GM13977 (cell line): Measurements from ENCODE around the gene CLC.
"Not testable (repeated sequence)": the region's sequence is repeated elsewhere in the genome, so short reads cannot be mapped to it uniquely, and the experiment has no call there.

Source experiments
- DNase-seq: peaks from one replicate; pipeline ENCODE4 v3.0.0; 2012; ENCODE audit warnings: low spot score
- CTCF ChIP-seq: IDR thresholded peaks from 2 replicates; pipeline ENCODE4 v1.5.1; 2012; ENCODE audit warnings: mild to moderate bottlenecking, control low read depth; ENCODE audit not compliant: insufficient read depth; ENCODE audit errors: extremely low read depth, missing control alignments
- in situ Hi-C: fragments of 300-500 bp; cut with MboI; formaldehyde crosslinking; loops from one replicate; pipeline ENCODE4 v1.12.0; 2022; ENCODE audit warnings: low sequenced_read_pairs, low pct_unique_long_range_greater_than_20kb, mixed read lengths, inconsistent platforms; ENCODE audit not compliant: unreplicated experiment

Gene CLC

GRCh38 chr19:39698535-39698934 is 39.3 kb downstream of the CLC start:
- DNase-seq = no peak
- no peak for TF ChIP-seq CTCF
- in situ Hi-C loops = no loop called here

- no peak for DNase-seq
- no peak for TF ChIP-seq CTCF
- in situ Hi-C loops = no loop called here
Measured at GRCh38 chr19:39696387-39696786, 41.4 kb downstream of the CLC start.

GRCh38 chr19:39695759-39696158 is 42.1 kb downstream of the CLC start:
- in situ Hi-C loops = no loop called here
- DNase-seq = no peak
- TF ChIP-seq CTCF = no peak

- in situ Hi-C loops = no loop called here
- DNase-seq = no peak
- no peak for TF ChIP-seq CTCF
Measured at GRCh38 chr19:39692822-39693221, 45.0 kb downstream of the CLC start.

GRCh38 chr19:39692166-39692565 is 45.7 kb downstream of the CLC start:
- no peak for DNase-seq
- TF ChIP-seq CTCF = no peak
- in situ Hi-C loops = no loop called here

- in situ Hi-C loops = loop anchor here (10.0 kb wide), 1 partner anchor 156 kb away; the partner anchor contains the start of gene FBL
Measured at GRCh38 chr19:39688637-39689036, 49.2 kb downstream of the CLC start.

GRCh38 chr19:39686739-39687138 is 51.1 kb downstream of the CLC start:
- in situ Hi-C loops = loop anchor here (10.0 kb wide), 1 partner anchor 158 kb away; the partner anchor contains the start of gene FBL
- DNase-seq = no peak
- TF ChIP-seq CTCF = no peak

More at GRCh38 chr19:39688637-39689036, 49.2 kb downstream of the CLC start:
- not testable (repeated sequence) for DNase-seq
